Fibroblast of the conjunctiva (primary cell): ENCODE results near the gene TUBG1.
"Not testable (repeated sequence)": the region's sequence is repeated elsewhere in the genome, so short reads cannot be mapped to it uniquely, and the experiment has no call there.

Source experiments
- DNase-seq: peaks from one replicate; pipeline ENCODE4 v3.0.0-alpha.2; 2010; ENCODE audit warnings: low read depth

The TUBG1 gene

GRCh38 chr17:42623732-42624596 is 14.5 kb downstream of the TUBG1 start:
- no peak for DNase-seq

DNA sequence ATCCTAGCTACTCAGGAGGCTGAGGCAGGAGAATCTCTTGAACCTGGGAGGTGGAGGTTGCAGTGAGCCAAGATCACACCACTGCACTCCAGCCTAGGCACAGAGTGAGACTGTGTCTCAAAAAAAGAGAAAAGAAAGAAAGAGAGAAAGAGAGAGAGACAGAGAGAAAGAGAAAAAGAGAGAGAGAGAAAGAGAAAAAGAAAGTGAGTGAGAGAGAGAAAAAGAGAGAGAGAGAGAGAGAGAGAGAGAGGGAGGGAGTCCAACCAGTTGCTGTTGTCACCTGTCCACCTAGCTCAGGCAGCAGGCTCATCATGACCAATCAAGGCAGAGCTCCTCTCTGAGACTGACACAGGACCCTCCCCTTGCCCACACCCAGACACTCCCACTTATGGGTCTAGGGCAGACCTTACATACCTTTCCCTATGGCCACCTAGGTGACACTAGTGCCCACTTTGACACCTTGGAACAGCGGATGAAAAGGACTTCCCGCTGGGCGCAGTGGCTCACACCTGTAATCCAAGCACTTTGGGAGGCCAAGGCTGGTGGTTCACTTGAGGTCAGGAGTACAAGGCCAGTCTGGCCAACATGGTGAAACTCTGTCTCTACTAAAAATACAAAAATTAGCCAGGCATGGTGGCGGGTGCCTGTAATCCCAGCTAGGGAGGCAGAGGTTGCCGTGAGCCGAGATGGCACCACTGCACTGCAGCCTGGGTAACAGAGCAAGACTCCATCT is 17.7 kb downstream of the TUBG1 start:
- DNase-seq = not testable (repeated sequence)

DNA sequence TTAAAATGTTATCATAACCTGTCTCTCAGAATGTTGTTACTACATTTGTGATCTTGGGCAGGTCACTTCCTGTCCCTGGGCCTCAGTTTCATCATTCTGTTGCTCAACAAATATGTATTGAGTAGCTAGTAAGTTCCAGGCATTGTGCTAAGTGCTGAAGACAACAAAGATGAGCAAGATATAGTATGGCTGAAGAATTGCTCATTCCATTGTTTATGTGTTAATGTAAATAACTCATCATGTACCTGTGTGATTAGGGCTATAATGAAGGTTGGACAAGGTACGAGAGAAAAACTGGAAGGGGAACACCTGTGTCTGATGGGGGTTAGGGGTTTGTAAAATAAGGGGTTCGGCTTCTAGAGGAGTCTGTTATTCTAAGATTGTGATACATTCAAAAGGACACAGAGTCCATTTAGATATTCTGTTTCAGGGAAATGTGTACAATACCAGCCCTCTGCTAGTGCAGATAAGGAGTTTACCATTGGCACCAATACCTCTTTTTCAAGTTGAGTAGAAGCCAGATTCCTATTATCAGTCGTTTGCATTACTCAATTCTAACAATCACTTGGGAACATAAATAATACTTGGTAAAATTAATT is 20.0 kb downstream of the TUBG1 start:
- no peak for DNase-seq

- DNase-seq = no peak
Measured at GRCh38 chr17:42632949-42633444, 23.5 kb downstream of the TUBG1 start.

DNA sequence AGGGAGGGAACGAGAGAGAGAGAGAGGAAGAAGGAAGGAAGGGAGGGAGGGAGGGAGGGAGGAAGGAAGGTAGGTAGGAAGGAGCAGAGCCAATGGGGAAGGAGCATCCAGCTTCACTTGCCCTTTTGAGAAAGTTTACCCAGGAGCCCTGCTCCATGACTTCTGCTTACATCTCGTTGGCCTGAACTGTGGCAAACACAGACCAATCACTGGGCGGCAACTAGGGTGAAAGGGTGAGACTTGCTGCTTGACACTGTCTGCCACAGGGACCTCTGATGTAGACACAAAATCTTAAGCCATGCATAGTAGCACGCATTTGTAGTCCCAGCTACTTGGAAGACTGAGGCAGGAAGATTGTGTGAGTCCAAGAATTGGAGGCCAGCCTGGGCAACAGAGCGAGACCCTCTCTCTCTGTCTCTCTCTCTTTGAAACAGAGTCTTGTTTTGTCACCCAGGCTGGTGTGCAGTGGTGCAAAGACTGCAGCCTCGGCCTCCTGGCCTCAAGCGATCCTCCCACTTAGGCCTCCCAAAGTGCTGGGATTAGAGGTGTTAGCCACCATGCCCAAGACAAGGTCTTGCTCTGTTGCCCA is 30.1 kb downstream of the TUBG1 start:
- no peak for DNase-seq

GRCh38 chr17:42640121-42640520 is 30.6 kb downstream of the TUBG1 start:
- DNase-seq = no peak

DNA sequence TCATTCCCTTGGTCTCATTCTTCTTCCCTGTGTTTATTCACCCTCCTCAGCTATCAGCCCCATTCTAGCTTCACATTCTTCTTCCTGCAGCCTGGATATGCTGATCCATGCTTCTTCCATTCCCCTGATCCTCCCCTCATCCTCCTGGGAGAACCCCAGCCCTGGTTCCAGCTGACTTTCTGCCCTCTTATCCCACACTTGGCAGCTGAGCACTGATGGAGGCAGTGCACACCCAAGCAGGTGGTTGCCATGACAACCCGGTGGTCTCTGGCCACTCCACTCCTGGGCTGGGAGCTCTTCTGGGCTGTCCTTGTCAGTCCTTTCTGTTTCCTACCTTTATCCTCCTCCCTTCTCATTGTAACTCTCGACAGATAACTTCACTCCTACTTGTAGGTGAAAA is 32.9 kb downstream of the TUBG1 start:
- DNase-seq = no peak

DNA sequence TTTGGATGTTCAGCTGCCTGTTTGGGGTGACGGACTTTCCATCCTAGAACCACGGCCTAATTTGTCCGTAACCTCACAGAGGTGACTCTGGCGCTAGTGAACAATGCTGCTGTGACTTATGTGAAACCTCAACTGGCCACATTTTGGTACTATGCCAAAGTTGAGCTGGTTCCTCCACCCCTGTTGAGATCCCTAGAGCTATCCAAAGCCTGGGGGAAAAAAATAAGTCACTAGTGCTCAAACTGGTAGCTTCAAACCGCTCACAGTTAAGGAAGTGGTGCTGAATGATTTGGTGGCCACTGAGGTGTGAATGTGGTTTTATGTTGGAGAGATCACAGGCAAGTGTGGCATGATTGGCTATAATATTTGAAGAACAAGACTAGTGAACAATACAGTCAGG is 38.3 kb downstream of the TUBG1 start:
- DNase-seq = no peak

DNA sequence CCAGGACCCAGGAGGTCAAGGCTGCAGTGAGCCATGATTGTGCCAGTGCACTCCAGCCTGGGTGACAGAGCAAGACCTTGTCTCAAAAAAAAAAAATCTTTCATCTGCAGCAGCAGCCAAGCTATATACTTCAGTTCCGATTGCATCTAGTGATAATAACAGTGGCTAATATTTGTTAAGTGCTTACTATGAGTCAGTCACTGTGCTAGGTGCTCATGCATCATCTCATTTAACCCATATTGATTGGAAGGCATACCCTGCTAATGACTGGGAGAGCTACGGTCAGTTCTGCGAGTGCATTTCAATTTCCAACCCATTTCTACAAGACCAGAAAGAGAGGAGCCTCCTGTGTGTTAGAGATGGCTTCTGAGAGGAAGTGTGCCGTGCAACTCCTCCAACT is 41.9 kb downstream of the TUBG1 start:
- no peak for DNase-seq

DNA sequence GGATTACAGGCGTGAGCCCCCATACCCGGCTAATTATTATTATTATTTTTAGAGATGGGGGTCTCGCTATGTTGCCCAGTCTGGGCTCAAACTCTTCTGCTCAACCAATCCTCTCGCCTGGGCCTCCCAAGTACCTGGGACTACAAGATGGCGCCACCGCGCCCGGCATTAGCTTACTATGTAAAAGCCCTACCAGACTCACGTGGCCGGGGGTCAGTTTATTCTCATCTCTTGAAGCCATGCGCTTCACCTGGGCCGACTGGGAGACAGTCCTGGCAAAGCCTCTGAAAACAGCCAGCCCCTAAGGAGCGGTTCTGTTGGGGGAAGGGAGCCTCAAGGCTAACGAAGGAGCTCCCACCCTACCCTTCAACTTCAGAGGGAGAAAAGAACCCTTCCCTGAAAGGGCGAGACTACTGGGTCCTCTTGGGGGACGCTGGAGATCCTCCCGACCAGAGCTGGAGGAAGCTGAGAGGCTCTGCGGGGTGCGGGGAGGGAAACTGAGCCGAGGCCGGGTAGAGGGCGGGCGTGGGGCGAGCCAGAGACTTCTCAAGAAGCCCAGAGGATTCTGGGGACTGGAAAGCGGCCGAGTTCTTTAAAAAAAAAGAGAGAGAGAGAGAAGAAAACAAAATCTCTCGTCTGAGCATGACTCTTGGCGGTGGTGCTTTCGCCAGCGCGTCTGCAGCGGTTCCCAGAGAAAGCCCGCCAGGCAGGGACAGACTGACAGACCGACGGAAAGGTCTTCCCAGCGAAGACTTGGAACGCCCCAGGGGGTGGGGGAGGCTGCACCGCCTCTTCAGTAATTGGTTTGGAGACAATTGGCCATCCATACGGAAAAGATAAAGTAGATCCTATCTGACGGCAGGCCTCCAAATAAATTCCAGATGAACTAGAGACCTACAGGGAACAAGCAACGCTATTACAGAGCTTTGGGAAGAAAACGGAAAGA is 44.0 kb downstream of the TUBG1 start:
- DNase-seq = peak; percentile 76

DNA sequence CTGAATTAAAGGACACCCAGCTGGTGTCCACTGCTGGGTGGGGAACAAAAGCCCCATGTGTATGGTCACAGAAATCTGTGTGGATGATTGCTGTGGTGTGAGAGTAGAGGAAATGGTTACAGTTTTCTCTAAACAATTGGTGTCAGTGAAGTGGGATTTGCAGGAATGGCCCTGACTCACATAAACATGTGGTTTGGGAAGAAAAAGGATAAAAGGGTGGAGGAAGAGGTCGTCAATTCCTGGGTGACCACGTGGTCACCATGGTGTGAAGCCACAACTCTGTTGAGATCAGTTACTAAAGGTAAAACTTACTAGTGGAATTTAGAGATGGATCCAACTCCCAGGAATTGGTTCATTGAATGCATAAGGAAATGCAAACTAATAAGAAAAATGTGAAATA is 46.0 kb downstream of the TUBG1 start:
- DNase-seq = no peak

DNA sequence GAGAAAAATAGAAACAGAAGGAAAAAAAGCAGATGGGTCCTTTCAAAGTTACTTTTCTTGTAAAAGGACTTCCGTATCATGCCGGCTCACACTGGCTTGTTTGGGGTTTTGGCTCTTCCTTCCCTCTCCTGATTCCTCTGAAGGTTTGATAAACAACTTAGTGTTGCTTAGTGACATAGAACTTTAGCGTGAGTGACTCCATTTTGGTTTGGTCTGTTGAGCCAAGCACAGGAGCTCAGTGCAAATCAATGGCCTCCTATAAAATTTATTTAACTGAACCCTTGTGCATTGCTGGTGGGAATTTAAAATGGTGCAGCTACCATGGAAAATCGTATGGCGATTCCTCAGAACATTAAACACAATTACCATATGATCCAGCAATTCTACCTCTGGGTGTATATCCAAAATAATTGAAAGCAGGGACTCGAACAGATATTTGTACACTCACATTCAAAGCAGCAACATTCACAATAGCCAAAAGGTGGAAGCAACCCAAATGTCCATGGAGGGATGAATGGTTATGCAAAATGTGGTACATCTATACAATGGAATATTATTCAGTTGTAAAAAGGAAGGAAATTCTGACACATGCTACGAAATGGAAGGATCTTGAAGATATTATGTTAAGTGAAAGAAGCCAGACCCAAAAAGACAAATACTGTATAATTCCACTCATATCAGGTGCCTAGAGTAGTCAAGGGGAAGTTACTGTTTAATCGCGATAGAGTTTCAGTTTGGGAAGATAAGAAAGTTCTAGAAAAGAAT is 48.5 kb downstream of the TUBG1 start:
- DNase-seq = no peak

- peak; percentile 80 for DNase-seq
Measured at GRCh38 chr17:42659079-42659931, 49.8 kb downstream of the TUBG1 start, which contains the start of gene TUBG2. TSS of gene TUBG2 (plus strand) at chr17:42659284. CDS start at chr17:42659504, 220 bp downstream.

- not testable (repeated sequence) for DNase-seq
Measured at GRCh38 chr17:42659932-42660274, 50.4 kb downstream of the TUBG1 start.

- no peak for DNase-seq
Measured at GRCh38 chr17:42660692-42661345, 51.3 kb downstream of the TUBG1 start.
